H9 (cell line): ENCODE results near the gene TMEM176B. TPM values are rescaled to one million over a fixed set of nuclear protein-coding genes. Genes with fewer than 3 reads are reported as not detected.

Experiments used
- DNase-seq: peaks from one replicate; pipeline ENCODE4 v3.0.0-alpha.2; 2017
- H2AFZ ChIP-seq: one replicate; pipeline ENCODE4 v1.6.1; 2013; ENCODE audit warnings: mild to moderate bottlenecking, low read length, control low read depth, moderate library complexity
- H2AK5ac ChIP-seq: 2 replicates; pipeline ENCODE4 v1.6.1; 2013; ENCODE audit warnings: low read length, control low read depth, mixed read lengths; ENCODE audit not compliant: insufficient read length
- H2BK120ac ChIP-seq: one replicate; pipeline ENCODE4 v1.6.1; 2013; ENCODE audit warnings: low read depth, mild to moderate bottlenecking, low read length, control low read depth, inconsistent platforms; ENCODE audit not compliant: poor library complexity, severe bottlenecking
- H2BK12ac ChIP-seq: 2 replicates; pipeline ENCODE4 v1.6.1; 2013; ENCODE audit warnings: low read length, control low read depth, mixed read lengths, low read depth; ENCODE audit not compliant: insufficient read length
- H2BK15ac ChIP-seq: 2 replicates; pipeline ENCODE4 v1.6.1; 2013; ENCODE audit warnings: low read depth, low read length, control low read depth
- H2BK20ac ChIP-seq: one replicate; pipeline ENCODE4 v1.6.1; 2013; ENCODE audit warnings: low read depth, mild to moderate bottlenecking, low read length, control low read depth, inconsistent platforms; ENCODE audit not compliant: poor library complexity, severe bottlenecking
- H2BK5ac ChIP-seq: 2 replicates; pipeline ENCODE4 v1.6.1; 2013; ENCODE audit warnings: low read length, control low read depth, mixed read lengths; ENCODE audit not compliant: insufficient read length
- H3K14ac ChIP-seq: 2 replicates; pipeline ENCODE4 v1.6.1; 2013; ENCODE audit warnings: low read length, control low read depth; ENCODE audit not compliant: insufficient read depth
- H3K18ac ChIP-seq: 2 replicates; pipeline ENCODE4 v1.6.1; 2013; ENCODE audit warnings: low read depth, mild to moderate bottlenecking, mixed read lengths, low read length, control low read depth; ENCODE audit not compliant: insufficient read length
- H3K23ac ChIP-seq: 2 replicates; pipeline ENCODE4 v1.6.1; 2013; ENCODE audit warnings: low read length, control low read depth, mixed read lengths, low read depth; ENCODE audit not compliant: insufficient read length
- H3K23me2 ChIP-seq: 2 replicates; pipeline ENCODE4 v1.6.1; 2013; ENCODE audit warnings: low read depth, mild to moderate bottlenecking, mixed read lengths, low read length, control low read depth; ENCODE audit not compliant: insufficient read length, poor library complexity, severe bottlenecking
- H3K27ac ChIP-seq: 2 replicates; pipeline ENCODE4 v1.5.1; 2013; ENCODE audit warnings: low read length, control low read depth, mixed read lengths, low read depth; ENCODE audit not compliant: insufficient read length
- H3K27me3 ChIP-seq: 2 replicates; pipeline ENCODE4 v1.6.1; 2013; ENCODE audit warnings: low read length, control low read depth, inconsistent platforms; ENCODE audit not compliant: insufficient read depth
- H3K4ac ChIP-seq: 2 replicates; pipeline ENCODE4 v1.6.1; 2013; ENCODE audit warnings: low read depth, mild to moderate bottlenecking, control low read depth, inconsistent platforms, low read length, moderate library complexity
- H3K4me1 ChIP-seq: 2 replicates; pipeline ENCODE4 v1.6.1; 2013; ENCODE audit warnings: low read length, control low read depth, inconsistent platforms; ENCODE audit not compliant: insufficient read depth
- H3K4me2 ChIP-seq: 2 replicates; pipeline ENCODE4 v1.6.1; 2013; ENCODE audit warnings: low read length, control low read depth, mixed read lengths; ENCODE audit not compliant: insufficient read length, insufficient read depth
- H3K56ac ChIP-seq: 2 replicates; pipeline ENCODE4 v1.6.1; 2013; ENCODE audit warnings: low read depth, mild to moderate bottlenecking, mixed read lengths, low read length, control low read depth; ENCODE audit not compliant: insufficient read length
- H3K79me1 ChIP-seq: 2 replicates; pipeline ENCODE4 v1.6.1; 2013; ENCODE audit warnings: low read depth, mild to moderate bottlenecking, moderate library complexity, low read length, control low read depth, inconsistent platforms; ENCODE audit not compliant: insufficient read depth, poor library complexity, severe bottlenecking
- H3K79me2 ChIP-seq: 2 replicates; pipeline ENCODE4 v1.6.1; 2013; ENCODE audit warnings: low read length, control low read depth, inconsistent platforms; ENCODE audit not compliant: insufficient read depth
- H3K9ac ChIP-seq: 2 replicates; pipeline ENCODE4 v1.6.1; 2013; ENCODE audit warnings: low read length, control low read depth, mixed read lengths; ENCODE audit not compliant: insufficient read length; ENCODE audit errors: extremely low read depth
- H3K9me3 ChIP-seq: one replicate; pipeline ENCODE4 v1.6.1; 2013; ENCODE audit warnings: low read depth, low read length, inconsistent platforms; ENCODE audit not compliant: control insufficient read depth
- H3T11ph ChIP-seq: one replicate; pipeline ENCODE4 v1.6.1; 2013; ENCODE audit warnings: mild to moderate bottlenecking, low read length, control low read depth, inconsistent platforms
- H4K20me1 ChIP-seq: one replicate; pipeline ENCODE4 v1.6.1; 2013; ENCODE audit not compliant: control insufficient read depth, insufficient read length, insufficient read depth
- H4K5ac ChIP-seq: 2 replicates; pipeline ENCODE4 v1.6.1; 2013; ENCODE audit warnings: low read depth, mild to moderate bottlenecking, mixed read lengths, low read length, control low read depth; ENCODE audit not compliant: insufficient read length
- H4K8ac ChIP-seq: replicated peaks from 2 replicates; pipeline ENCODE4 v1.6.1; 2013; ENCODE audit warnings: low read length, control low read depth, mixed read lengths, low read depth; ENCODE audit not compliant: insufficient read length
- H4K91ac ChIP-seq: 2 replicates; pipeline ENCODE4 v1.6.1; 2013; ENCODE audit warnings: low read depth, mild to moderate bottlenecking, moderate library complexity, mixed read lengths, low read length, control low read depth; ENCODE audit not compliant: insufficient read length
- H3K27ac Mint-ChIP-seq, 3 experiments: 2 replicates in 2 of 3; 3 replicates in 1 of 3; pipeline ENCODE4 v1.8.0; 2020 to 2021; ENCODE audit warnings: mixed read lengths in 3 of 3, mild to moderate bottlenecking in 1 of 3, moderate library complexity in 1 of 3
- H3K27me3 Mint-ChIP-seq: 2 replicates; pipeline ENCODE4 v1.8.0; 2021; ENCODE audit warnings: low read depth, mild to moderate bottlenecking, moderate library complexity, mixed read lengths
- H3K36me3 Mint-ChIP-seq, 3 experiments: 2 replicates in 2 of 3; 3 replicates in 1 of 3; pipeline ENCODE4 v1.8.0; 2020 to 2021; ENCODE audit warnings: low read depth in 3 of 3, mixed read lengths in 3 of 3; ENCODE audit not compliant: insufficient read depth in 1 of 3
- H3K4me1 Mint-ChIP-seq, 2 experiments: 2 replicates each; pipeline ENCODE4 v1.8.0; 2020; ENCODE audit warnings: mixed read lengths in 2 of 2
- H3K4me3 Mint-ChIP-seq, 2 experiments: 2 replicates in 1 of 2; 3 replicates in 1 of 2; pipeline ENCODE4 v1.8.0; 2020 to 2021; ENCODE audit warnings: mild to moderate bottlenecking in 2 of 2, mixed read lengths in 2 of 2, moderate library complexity in 1 of 2
- H3K9me3 Mint-ChIP-seq, 2 experiments: 2 replicates in 1 of 2; 3 replicates in 1 of 2; pipeline ENCODE4 v1.8.0; 2020; ENCODE audit warnings: mild to moderate bottlenecking in 2 of 2, mixed read lengths in 2 of 2, moderate library complexity in 1 of 2
- CTCF ChIP-seq: fragments of 200-600 bp; sonication (generic); conservative IDR thresholded peaks from 3 replicates; pipeline ENCODE4 v1.8.0; 2021; ENCODE audit warnings: antibody characterized with exemption, mild to moderate bottlenecking
- WGBS: extraction: QIAGEN DNeasy Blood & Tissue Kit; methylation state at CpG from one replicate; pipeline ENCODE4 v1.1.7; 2013; ENCODE audit warnings: missing lambda C conversion rate, low lambda C conversion rate, mixed read lengths; ENCODE audit not compliant: insufficient read length; ENCODE audit errors: extremely low coverage; 5-methylcytosine and 5-hydroxymethylcytosine counted together
- total RNA-seq: library from RNA; stranded (reverse); gene quantifications from 2 replicates; pipeline ENCODE4 v1.2.1, GENCODE V29; 2021

The TMEM176B gene
- total RNA-seq, 1 experiment from 2014 or later, result 0.85 TPM

- Histone ChIP-seq H4K5ac (no peak overlapping the region), H3K23me2 (no peaks in the 10 kb centered on the region), H4K91ac (no peak overlapping the region), H3K56ac (no peak overlapping the region), H3K14ac (no peak overlapping the region), H3K4me1 (no peaks in the 10 kb centered on the region), H3K4ac (no peak overlapping the region), H3K79me2 (no peaks in the 10 kb centered on the region), H3T11ph (no peak overlapping the region), H3K9me3 (no peaks in the 10 kb centered on the region), H3K27me3 (peaks cover 78% of the 10 kb centered on the region), H2BK12ac (no peak overlapping the region), H4K20me1 (no peaks in the 10 kb centered on the region), H3K9ac (no peak overlapping the region), H2BK5ac (no peak overlapping the region), H2AFZ (no peak overlapping the region), H3K27ac (no peak overlapping the region), H3K79me1 (no peaks in the 10 kb centered on the region), H2BK20ac (no peak overlapping the region), H3K23ac (no peak overlapping the region), H3K18ac (no peak overlapping the region), H2BK120ac (no peak overlapping the region), H3K4me2 (no peak overlapping the region), H2BK15ac (no peak overlapping the region), H2AK5ac (no peak overlapping the region), H4K8ac (no peak overlapping the region)
- H3K27me3 Mint-ChIP-seq, result peaks cover 100% of the 10 kb centered on the region
- no peak overlapping the region for H3K27ac Mint-ChIP-seq
- TF ChIP-seq CTCF, result no peak
- H3K9me3 Mint-ChIP-seq, result peaks cover 3 to 4% of the 10 kb centered on the region in 2 experiments
- WGBS, result no CpG with 5 or more reads among the region's 14 CpGs
- no peaks in the 10 kb centered on the region for H3K4me1 Mint-ChIP-seq
- H3K36me3 Mint-ChIP-seq, result no peaks in the 10 kb centered on the region
- no peak for DNase-seq
- no peak overlapping the region for H3K4me3 Mint-ChIP-seq
Observed at GRCh38 chr7:150742286-150742968, 57.7 kb downstream of the TMEM176B start.

Other genes with a start within 250 kb of the TMEM176B start
- not detected in 2 replicates for gene GIMAP4, start 233.0 kb downstream of the TMEM176B start, total RNA-seq
- not detected in 2 replicates for gene GIMAP6, start 168.0 kb downstream of the TMEM176B start, total RNA-seq
- not detected in 2 replicates for gene GIMAP2, start 114.7 kb downstream of the TMEM176B start, total RNA-seq
- gene GIMAP1, start 83.8 kb downstream of the TMEM176B start, total RNA-seq, result not detected in 2 replicates
- gene GIMAP5, start 62.9 kb downstream of the TMEM176B start, total RNA-seq, result not detected in 2 replicates
- not detected in 2 replicates for gene TMEM176A, start 405 bp upstream of the TMEM176B start, total RNA-seq
- 0.11 and 0.28 TPM in 2 replicates for gene AOC1, start 52.2 kb upstream of the TMEM176B start, total RNA-seq
- 4.3 and 4.5 TPM in 2 replicates for gene KCNH2, start 178.0 kb upstream of the TMEM176B start, total RNA-seq
- 4.5 and 4.7 TPM in 2 replicates for gene NOS3, start 190.7 kb upstream of the TMEM176B start, total RNA-seq
- 1.5 and 2.0 TPM in 2 replicates for gene ATG9B, start 224.1 kb upstream of the TMEM176B start, total RNA-seq
- 22.1 and 23.9 TPM in 2 replicates for gene ABCB8, start 228.1 kb upstream of the TMEM176B start, total RNA-seq
- gene ASIC3, start 248.2 kb upstream of the TMEM176B start, total RNA-seq, result 1.7 and 2.3 TPM in 2 replicates